ENCODE results near the gene NAV3.

NAV3 gene

DNA sequence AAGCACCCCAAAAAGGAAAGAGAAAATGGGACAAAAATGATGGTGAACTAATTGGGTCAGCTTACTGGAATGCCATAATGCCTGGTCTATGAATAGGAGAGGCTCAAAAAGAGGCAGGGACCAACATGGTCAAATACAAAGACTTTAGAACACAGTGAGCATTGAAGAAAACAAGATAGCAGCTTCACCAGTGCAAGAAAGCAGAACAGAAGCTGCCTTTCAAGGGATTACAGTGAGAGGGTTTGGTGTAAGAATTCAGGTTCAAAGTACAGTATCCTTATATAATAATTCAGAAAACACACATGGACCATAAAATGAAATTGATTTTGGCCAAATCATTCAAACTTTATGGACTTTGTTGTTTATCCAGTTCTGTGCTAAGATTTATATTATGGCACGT is 162.1 kb downstream of the NAV3 start:
- no peak for DNase-seq

DNA sequence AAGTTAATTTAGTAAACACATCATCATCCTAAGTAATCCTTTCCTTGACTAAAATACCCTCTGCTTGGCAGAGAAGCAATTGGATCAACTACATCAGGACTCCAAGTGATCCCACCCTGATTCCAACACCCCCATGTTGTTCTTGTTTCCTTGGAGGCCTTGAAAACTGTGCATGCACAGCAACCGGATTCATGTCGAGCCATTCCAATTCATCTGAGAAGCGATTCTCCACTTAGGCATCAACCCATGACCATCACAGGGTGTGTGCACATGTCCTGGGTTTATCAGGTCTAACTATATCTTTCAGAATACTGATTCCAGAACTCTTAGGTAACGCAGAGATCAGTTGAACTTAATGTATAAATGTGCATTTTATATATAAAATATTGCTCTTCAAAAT is 163.0 kb downstream of the NAV3 start:
- no peak for DNase-seq

DNA sequence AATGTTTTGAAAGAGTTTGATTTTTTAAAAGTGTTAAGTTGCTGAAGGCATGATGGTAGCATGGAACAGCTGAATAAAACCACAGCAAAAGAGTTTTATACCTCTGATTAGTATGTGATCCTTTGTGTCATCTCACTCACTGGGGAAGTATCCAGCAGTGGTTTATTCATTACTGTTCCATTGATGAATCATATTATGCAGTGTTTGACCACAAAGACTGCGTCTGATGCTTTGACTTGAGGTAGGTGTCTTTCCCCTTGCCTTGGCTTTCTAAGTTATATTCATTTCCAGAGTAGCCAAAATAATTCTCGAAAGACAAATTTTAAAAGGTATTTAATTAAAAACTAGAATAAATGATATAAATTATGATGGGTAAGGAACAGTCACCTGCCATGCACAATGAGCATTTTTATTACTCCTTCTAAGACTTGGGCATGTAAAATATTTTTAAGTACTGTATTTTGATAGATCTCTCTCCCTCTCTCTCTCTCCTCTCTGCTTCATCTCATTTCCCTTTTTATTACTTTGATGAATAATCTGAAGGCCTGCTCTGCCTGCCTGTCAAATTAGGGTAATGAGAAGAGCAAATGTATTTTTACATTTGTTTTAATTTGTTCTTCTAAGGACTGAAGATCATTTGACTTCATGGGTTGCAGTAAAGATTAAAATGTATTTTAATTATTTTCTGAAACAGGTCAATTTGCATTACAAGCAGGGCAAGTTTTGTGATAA is 164.9 kb downstream of the NAV3 start:
- DNase-seq, result no peak

DNA sequence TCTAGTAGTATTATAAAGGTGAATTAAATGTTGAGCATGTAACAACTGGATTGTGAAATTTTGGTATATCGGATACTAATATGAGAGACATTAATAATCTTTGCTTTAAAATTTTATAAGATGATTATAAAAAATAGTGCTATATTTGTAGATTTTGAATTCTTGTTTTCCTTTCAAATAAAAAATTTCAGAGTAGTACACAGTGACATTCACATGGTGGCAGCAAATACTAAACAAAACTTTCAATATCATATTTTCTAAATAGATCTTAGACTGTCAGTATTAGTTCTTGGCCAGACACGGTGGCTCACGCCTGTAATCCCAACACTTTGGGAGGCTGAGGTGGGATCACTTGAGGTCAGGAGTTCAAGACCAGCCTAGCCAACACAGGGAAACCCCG is 166.0 kb downstream of the NAV3 start:
- no peak for DNase-seq

DNA sequence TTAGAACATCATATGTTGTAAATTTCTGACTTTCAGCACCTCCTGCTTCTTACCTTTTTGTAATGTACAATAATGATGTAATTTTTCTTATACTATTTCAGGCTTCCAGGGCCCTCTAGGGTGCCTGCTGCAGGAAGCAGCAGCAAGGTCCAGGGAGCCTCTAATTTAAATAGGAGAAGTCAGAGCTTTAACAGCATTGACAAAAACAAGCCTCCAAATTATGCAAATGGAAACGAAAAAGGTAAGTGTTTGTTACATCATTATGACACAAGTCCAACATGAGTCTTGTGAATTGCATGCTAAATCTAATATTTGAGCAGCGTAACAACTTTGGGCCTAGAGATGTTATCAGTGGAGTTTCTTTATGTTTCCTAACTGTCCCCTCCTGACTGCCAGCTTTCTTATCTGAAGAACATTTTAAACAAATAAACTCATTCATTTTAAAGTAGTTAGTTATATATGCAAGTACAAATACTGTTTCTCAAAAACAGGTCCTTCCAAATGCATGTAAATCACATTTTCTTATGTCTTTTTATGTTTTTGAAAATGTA is 167.6 kb downstream of the NAV3 start:
- no peak for DNase-seq

DNA sequence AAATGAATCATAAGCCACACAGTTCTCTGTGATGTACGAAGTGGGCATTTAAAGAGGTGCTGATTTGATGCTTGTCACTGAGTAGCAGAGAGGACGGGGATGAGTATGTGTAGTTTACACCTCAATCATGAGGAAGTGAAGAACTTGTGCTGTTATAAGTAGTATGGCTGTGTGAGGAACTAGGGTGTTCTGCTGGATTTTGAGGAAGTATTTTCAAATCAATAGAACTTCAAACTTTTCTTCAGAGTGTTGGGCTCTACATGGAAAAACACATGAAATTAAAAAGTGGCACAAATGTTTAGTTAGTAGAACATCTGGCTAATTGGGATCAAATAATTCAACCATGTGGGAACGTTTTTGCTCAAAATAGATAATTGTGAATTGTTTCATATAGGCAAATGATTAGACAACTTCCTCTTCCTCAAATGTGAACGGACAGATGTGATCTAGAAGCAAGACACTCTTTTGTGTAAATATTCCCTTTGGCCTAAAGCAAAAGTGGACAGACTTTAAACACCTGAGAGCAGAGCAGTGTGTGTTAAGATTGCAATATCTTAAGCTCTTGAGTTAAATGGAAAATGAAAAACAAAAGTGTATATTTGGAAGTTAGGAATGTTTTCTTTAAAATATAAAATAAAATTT is 168.5 kb downstream of the NAV3 start:
- DNase-seq, result no peak

DNA sequence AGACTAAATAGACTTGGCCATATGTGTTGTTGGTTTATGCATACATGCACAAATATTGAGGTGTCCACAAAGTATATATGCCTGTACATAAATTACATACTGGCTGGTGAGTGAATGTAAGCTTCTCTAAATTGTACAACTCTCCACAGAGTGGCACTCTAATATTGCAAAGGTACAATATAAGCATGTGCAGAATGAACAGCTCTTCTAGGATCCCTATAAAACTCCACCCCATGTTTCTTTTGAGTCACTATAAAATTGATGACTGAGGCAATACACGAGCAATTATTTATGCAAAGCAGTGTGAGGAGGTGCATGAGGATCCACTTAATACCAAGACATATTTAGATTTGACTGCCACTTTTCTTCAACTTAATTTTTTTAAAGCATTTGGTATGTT is 172.2 kb downstream of the NAV3 start:
- DNase-seq, result no peak

DNA sequence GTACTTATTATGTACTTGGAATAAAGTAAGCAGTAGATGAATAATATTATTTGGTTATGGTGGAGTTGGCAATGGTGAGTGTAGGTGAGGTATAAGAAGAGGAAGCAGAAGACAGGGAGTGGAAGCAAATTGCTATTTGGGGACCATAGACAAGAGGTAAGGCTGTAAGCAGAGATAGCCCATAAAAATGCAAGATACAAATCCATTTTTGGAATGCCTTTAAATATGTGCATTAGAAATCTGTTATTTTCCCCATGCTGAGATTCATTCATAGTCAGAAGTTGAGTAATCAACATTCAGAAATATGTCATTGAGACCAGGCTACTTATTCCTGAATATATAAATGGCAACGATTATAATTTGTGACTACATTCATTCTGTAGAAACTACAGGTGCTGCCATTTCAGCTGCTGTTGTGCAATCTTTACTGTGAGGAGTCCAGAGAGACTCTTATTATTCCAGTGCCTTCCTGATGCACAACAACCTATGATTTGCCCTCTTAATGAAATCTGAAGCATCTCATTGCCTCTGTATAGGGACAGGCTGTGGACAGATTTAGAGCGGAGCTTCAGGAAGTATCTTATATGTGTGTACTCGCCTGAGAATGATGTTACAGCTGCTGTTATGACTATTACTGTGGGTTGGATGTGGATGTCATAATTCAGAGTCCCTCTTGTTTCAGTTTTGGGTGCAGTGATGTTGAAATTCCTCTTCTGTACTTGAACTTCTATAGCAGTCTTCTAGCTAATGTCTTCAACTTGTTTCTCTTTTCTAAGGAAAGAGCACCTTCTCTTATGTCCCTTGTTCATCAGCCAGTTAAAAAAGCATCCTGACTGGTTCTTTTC is 173.8 kb downstream of the NAV3 start:
- no peak for DNase-seq

DNA sequence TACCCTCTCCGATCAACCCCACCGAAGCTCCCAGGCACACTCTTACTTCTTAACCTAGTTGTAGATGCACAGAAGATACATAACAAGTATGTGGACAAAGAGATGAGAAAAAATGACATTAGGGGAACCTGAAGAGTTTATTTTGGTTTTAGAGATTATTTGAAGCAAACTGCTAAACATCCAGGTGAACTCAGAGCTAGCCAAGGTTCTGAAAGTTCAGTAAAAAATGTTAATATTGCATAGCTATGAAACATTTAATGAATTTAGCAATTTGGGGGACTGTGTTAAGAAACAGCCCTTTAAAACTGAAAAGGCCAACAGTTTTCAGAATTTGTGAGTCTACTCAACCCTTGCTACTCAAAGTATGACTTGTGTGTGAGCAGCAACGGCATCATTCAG is 174.4 kb downstream of the NAV3 start:
- DNase-seq, result no peak

DNA sequence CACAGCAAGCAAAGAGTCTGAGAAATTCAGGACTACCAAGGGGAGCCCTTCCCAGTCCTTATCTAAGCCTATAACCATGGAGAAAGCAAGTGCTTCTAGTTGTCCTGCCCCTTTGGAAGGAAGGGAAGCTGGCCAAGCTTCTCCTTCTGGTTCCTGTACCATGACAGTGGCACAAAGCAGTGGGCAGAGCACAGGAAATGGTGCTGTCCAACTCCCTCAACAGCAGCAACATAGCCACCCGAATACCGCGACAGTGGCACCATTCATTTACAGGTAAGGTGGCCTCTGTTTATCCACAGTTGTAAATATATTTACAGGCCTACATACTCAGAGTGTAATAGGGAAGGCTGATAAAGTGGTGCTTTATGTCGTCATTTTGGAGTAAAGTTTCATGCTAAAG is 176.5 kb downstream of the NAV3 start:
- DNase-seq, result no peak

DNA sequence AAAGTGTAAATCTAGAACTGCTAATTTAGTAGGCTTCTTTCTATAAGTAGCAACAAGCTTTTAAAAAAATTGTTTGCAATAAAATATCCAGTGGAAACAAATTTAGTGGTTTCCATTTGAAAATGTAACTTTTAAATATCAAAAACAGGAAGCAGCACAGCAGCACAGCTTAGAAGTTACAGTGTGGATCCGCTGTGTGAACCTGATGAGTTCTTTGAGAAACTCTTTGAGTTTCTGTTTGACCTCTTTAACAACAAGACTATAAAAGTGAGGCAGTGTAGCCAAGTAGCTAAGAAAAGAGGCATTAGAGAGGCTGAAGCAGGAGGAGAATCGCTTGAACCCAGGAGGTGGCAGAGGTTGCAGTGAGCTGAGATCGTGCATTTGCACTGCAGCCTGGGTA is 178.3 kb downstream of the NAV3 start:
- DNase-seq, result no peak

DNA sequence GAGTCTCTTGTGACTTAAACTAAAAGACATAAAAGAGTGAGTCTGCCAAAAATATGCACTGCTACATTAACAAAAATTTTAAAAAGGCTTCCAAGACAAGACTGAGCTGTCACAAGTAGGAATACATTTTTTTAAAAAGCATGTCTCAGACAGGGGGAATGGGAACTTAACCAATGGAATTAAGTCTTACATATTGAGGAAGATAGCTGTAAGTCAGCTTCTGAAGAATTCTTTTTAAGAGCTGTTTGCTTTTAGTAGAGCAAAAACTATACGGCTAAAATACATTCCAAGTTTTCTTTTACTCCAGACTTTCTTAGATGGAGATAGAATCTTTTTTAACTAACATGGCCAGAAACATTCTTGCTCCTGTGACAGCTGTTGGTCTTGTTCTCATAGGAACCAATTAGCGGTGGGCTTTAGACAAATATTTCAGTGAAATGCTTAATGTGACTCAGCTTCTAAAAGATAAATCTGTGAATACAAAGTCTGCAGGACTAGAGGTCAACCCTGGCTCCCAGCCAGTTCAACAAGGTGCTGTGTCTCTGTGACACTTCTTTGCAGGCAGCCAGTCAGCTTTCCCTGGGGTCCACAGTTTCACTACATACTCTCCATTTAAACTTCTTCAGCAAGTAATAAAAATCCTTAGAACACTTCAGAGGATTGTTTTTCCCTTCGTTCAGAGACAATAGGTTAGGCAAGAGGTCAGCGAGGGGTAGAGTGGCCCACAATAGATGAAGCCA is 187.6 kb downstream of the NAV3 start:
- DNase-seq, result no peak

DNA sequence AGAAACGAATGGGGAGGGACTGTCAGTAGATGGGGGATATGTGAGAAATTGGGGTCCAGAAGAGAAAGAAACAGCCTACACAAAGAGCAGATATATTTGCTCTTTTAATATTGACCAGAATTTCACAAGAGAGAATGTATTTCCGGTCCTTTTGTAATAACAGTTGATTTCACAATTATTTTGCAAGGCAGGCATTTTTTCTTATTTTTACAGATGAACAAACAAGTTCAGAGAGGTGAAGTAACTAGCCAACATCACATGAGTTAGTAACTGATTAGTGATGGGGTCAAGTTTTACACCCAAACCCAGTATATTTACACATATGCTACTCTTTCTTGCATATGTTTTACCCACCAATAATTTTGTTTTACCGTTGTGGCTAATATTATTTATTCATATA is 188.2 kb downstream of the NAV3 start:
- no peak for DNase-seq

DNA sequence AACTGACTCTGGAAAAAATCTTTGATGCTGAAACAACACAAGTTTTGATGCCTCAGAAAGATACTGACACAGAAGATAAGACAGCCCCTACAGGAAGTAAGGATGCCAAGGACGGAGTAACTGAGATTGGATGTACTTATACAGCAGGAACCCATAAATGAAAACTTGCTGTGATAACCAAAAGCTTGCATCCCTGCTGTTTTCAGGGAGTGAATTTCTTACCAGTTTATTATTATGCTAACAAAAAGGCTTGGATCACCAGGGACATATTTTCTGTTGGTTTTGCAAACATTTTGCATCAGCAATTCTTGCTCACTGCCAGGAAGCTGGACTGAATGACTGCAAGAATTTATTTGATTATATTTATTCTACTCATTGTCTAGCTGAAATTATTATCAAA is 197.7 kb downstream of the NAV3 start:
- DNase-seq, result no peak

DNA sequence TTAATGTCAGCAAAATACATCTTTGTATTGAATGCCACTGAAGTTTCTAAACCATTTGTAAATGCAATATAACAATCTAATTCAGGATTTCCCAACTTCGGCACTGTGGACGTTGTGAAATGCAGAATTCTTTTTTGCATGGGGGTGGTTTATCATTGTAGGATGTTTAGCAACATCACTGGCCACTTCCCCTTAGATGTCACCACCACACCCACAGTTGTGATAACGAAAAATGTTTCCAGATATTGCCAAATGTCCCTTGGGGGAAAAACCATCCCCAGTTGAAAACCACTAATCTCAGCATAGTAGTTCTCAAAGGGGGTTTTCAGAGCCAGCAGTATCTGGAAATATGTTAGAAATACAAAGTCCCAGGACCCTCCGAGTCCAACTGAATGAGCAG is 203.3 kb downstream of the NAV3 start:
- DNase-seq, result no peak

DNA sequence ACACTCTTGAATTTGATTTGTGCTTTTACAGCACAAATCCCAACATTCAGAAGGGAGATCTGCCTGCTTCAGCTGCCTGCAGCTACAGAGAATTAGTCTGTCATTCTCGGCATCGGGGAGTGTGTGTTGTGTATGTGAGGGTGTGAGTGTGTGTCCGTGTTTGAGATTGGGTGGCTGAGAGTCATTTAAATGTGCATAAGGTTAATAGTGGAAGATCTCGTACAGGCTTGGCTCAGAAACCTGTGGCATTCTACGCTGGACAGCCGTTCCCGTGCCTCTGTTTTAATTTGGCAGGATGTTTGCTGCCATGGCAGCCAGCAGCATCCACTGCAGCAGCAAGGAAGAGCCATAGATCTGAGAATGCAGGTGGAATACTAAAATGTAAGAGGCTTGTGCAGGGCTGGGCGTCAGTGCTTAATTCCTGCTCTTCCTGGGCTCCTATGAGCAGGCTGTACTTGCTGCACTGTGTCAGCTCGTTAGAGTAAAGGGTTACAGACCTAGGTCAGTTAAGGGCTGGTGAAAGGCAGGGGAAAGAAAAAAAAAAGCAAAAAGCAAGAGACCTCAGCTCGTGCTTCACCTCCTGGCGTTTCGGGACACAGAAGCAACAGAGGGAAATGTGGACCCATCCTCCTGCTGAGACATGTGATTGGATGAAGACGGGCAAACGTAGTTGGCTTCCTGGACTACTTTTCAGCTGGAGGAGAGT is 205.4 kb downstream of the NAV3 start:
- DNase-seq, result no peak

DNA sequence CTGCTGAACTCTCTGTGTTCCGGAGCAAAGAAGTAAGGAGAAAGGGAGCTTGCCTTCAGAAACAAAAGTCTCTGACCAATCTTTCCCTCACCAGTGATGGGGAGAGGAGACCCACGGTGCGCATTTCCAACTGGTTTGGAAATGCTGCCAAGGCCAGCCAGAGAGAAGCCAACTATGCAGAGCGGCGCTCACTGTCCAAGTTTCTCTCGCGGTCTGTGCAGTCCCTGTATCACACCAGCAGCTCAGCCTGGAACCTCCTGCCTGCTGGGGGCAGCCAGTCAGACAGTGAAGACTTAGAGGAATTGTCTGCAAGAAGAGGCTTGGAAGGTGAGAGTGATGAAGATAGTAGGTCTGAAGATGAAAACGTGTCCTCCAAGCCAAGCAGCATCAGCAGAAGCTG is 206.2 kb downstream of the NAV3 start:
- DNase-seq, result no peak

DNA sequence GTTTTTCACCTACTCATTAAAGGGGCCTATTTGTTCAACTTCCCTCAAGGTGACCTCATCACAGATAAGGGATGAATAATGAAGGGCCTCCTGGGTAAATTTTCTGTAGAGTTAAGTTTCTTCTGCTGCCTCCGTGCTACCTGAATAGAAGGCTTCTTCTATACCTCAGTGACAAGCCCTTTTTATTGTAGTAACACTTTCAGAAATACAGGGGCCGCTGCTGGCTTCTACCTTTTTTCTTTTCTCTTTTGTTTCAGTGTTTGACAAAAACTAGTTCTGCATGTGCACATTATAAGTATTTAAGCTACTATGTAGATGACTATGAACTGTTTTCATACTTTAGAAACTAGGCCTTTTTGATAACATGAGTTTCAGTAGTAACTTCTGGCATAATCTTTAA is 207.0 kb downstream of the NAV3 start:
- DNase-seq, result no peak

DNA sequence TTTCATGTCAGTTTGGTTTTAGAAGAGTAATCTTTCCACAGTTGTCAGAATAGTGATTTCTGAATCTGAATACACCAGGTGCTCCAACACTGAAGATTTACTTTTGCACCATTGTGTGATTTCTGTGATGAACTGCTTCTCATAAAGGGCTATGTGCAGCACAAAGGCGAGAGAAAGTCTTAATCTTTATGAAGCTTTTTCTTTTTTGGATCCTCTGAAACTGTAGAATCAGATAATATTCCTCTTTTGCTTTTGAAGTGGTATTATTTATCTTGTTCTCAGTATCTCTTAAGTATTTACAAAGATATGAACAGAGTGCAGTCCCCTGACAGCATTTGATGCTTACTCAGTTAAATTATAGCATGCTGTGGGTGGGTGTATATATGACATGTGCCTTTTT is 207.8 kb downstream of the NAV3 start:
- DNase-seq, result no peak

DNA sequence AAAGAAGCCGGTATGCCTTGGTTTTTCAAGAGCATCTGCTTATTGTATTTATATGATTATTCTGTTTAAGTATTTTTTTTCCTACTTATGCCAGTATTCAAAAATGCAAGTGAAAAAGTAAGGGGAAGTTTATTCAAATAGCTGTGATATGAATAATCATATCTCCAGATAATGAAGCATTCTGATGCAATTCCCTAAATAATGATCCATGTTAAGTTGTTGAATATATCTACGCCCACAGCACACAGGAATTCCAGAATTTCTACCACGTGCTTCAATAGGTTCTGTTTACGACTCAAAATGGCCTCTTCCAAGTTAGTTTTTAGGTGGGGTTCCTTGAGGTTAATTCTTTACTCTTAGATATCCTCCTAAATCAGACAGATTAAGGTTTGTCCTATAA is 208.3 kb downstream of the NAV3 start:
- no peak for DNase-seq

DNA sequence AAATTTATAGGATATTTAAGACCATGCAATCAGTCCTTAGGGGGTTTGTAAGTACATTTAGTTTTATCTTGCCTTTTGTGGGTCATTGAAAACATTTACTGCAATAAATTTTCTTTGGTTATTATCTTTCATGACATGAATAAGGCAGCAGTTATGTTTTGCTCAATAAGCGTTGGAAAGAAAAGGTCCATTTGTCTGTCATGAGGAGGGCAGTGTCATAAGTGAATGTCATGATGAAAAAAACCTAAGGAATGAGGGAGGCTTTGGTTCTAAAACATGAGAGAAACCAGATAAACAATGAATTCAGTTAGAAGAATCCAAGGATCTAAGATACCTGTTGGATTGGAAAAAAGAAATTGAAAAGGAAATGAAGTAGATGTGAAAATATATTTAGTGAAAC is 209.4 kb downstream of the NAV3 start:
- DNase-seq, result no peak

DNA sequence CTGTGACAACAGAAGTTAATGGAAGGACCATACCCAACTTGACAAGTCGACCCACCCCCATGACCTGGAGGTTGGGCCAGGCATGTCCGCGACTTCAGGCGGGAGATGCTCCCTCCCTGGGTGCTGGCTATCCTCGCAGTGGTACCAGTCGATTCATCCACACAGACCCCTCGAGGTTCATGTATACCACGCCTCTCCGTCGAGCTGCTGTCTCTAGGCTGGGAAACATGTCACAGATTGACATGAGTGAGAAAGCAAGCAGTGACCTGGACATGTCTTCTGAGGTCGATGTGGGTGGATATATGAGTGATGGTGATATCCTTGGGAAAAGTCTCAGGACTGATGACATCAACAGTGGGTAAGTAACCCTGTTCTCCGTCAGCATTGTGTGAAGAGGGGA is 220.1 kb downstream of the NAV3 start:
- DNase-seq, result no peak
